ENCODE results near the gene SLC35F1.

The SLC35F1 gene

DNA sequence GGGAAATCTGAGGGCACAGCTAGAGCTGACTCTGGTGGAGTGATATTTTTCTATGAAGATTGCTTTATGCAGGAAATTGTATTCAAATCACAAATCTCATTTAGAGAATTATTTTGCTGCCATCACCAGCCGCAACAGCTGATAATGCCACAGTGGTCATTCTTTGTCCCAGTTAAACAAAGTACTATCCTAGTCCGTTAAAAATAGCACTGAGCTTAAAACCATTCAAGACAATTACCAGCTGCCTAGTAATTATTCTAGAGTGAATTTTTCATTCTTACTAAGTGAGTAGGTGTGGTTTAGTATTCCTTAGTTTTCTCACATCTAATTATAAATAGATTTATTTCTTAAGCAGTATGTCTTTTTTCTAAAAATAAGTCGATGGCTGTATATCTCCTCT is 190.5 kb downstream of the SLC35F1 start:
- H3K27ac ChIP-seq = no peak overlapping the region
- TF ChIP-seq, protein P1, sequence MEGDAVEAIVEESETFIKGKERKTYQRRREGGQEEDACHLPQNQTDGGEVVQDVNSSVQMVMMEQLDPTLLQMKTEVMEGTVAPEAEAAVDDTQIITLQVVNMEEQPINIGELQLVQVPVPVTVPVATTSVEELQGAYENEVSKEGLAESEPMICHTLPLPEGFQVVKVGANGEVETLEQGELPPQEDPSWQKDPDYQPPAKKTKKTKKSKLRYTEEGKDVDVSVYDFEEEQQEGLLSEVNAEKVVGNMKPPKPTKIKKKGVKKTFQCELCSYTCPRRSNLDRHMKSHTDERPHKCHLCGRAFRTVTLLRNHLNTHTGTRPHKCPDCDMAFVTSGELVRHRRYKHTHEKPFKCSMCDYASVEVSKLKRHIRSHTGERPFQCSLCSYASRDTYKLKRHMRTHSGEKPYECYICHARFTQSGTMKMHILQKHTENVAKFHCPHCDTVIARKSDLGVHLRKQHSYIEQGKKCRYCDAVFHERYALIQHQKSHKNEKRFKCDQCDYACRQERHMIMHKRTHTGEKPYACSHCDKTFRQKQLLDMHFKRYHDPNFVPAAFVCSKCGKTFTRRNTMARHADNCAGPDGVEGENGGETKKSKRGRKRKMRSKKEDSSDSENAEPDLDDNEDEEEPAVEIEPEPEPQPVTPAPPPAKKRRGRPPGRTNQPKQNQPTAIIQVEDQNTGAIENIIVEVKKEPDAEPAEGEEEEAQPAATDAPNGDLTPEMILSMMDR (conservative IDR thresholded peaks at IDR 0.05) = no peak

DNA sequence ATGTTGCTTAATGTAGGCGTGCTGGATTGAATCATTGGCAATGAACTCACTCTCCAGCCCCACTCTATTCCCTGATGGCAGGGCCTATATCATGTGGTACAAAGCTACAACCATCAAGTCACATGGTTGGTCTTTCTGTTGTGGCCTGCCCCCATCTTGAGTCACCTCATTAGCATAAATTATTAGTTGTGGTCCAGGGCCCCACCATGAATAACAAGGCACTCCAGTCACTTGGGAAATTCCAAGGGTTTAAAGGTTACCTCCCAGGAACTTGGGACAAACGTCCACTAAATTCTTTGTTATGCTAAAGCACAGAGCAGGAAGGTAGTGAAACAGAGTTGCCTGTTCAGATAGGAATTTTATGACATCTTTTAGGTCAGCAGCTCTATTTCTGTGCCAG is 193.7 kb downstream of the SLC35F1 start:
- TF ChIP-seq, protein P1 (conservative IDR thresholded peaks at IDR 0.05) = no peak

DNA sequence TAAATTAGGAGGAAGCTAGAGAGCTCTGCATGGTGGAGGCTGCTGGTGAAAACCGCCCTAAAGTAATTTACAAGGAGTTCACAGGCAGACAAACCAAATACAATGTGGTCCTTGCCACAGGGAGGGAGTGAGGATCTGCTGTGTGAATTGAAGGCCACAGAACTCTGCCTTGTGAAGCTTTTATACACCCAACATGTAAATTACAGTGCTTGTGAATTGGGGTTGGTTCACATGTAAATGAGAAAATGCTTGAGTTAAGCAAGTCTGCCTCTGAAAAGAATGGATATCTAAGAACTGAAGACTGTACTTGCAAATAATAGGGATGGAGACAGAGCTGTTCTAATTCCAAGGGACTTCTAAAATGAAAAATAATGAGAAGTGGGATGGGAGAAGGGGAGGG is 194.2 kb downstream of the SLC35F1 start:
- H3K27ac ChIP-seq = no peak overlapping the region
- TF ChIP-seq, protein P1 (conservative IDR thresholded peaks at IDR 0.05) = no peak

More for the DNA sequence above, 193.7 kb downstream of the SLC35F1 start:
- no peak overlapping the region for H3K27ac ChIP-seq

DNA sequence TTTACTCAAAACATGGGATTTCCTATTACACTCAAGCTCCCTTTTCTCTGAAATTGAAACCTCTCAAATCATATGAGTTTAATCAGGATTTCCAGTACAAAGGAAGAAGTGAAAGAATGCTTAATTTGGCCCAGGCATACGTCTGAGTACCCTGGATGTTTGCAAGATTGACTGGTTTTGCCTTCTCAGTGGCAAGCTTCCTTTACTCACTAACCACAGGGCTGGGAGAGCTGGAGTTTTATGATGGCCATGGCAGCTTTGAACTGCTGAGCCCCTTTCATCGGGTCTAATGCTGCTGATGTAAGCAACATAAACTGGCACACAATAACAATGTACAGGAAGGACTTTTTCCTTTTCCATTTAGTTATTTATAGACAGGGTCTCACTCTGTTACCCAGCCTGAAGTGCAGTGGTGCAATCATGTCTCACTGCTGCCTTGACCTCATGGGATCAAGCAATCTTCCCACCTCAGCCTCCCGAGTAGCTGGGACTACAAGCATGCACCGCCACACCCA is 194.8 kb downstream of the SLC35F1 start:
- TF ChIP-seq, protein P1 (conservative IDR thresholded peaks at IDR 0.05) = no peak
- no peak overlapping the region for H3K27ac ChIP-seq

DNA sequence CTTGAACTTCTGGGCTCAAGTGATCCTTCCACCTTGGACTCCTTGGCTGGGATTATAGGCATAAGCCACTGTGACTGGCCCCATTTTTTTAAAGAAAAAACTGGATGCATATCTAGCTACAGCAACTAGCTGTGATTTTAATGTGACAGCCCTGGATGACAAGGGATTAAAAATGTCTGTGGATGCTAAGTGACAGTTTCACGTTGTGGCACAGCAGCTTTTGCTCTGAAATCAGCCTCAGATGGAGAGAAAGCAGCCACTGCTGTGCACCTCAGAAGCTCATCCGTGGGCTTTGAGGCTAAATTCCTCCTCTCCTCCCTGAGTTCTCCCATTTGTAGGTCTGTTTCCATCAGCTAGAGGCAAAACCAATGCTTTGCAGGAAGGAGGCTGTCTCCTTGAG is 195.3 kb downstream of the SLC35F1 start:
- no peak overlapping the region for H3K27ac ChIP-seq
- TF ChIP-seq, protein P1 (conservative IDR thresholded peaks at IDR 0.05) = no peak

DNA sequence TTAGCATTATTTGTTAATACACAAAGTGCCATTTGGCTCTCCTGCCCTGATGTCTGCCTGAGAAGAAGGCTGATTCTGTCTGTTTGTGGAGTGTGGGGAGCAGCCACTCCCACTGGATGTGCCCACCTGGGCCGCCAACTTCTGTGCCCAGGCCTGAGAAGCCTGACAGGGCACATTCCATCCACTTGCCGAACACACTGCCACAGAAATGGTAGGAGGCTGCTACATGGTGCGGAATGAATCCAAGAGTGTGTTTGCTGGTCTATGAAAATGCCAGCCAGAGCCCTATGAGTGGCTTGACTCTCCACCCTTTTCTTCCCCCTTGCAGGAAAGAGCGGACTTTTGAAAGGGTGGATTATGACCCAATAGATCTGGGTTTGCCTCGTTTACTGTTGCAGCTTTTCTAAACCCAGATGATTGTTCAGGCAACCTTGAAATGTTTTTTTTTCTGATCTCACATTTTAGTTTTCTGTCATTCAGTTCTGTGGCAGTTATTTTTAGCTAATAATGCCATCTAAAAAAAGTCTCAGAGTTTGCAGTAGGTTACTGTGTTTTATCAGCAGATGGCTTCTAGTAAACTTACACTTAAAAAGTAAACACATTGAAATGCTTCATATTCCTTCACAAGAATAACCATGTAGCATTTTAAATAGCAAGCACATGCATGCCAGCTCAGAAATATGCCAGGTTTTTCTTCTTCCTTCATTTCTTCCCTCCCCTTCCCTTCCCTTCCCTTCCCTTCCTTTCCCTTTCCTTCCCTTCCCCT is 196.5 kb downstream of the SLC35F1 start:
- TF ChIP-seq, protein P1 (conservative IDR thresholded peaks at IDR 0.05) = no peak

DNA sequence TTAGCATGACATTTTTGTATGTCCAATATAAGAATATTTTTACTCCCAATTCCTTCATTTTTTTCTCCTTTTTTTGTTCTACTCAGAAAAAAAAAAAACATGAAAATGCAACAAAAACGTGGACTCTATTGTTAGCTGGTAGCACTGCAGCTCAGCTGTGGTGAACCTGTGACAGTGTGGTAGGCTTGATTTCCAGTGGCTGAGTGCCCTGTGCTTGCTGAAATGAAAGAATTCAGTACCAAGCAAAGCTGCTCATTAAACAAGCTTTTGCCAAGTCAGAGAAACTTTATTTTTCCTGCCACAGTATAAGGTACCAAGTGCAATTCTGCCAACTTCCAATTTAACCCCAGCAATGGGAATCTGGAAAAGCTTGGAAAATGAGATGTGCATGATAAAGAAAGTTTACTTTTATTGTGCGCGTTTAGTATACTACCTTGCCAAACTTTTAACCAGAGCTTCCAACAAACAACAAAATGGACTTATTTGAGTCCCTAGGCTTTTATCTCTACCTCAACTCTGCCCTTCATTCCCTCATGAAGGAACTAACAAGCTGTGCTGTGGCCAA is 215.2 kb downstream of the SLC35F1 start:
- TF ChIP-seq, protein P1 (conservative IDR thresholded peaks at IDR 0.05) = no peak
- H3K27ac ChIP-seq = no peak overlapping the region

More for the DNA sequence above, 196.5 kb downstream of the SLC35F1 start:
- H3K27ac ChIP-seq = no peak overlapping the region
